Measurements from ENCODE around the gene PCNX4.

Gene PCNX4

DNA sequence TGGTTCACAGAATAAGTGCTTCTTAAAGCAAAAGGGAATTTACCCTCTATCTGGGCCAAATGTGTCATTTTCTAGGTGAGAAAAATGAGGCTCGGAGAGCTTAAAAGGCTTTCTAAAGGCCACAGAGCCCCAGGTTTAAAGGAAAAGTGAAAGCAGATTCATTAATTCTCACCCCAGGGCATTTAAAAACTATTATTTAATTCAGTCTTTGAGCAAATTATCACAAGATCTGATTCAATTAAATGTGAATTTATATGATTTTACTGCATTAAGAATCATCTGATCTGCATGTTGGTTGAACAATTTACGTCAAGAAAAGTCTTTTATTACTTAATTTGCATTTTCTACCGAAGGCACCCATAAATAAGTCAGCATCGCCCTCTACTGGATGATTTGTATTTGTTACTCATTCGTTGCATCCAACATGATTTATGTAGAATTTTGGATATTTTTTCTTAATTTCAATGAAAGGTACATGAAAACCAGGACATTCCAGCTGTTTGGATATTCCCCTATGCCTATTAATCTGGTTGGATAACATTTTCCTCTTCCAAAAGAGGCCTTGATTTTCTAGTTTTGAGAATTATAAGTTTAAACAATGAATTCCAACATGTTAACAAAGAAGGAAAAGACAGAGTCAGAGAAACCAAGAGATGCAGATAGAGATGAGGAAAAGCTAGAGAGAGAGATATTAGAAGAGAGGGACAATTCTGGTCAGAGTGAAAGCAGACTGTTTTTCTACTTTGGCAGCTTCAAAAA lies 92.6 kb downstream of the PCNX4 start:
- Histone ChIP-seq H3K4me1 (ENCODE audit: control insufficient read depth in 1 of 2, insufficient read depth in 2 of 2, low read length in 2 of 2) (peaks cover 0 to 5% of the 10 kb centered on the region in 2 donors), H3K27me3 (ENCODE audit: control insufficient read depth in 1 of 2, insufficient read depth in 2 of 2, low read length in 2 of 2) (peaks cover 0 to 3% of the 10 kb centered on the region in 2 donors), H3K9ac (ENCODE audit: low read depth in 1 of 2, low read length in 2 of 2) (peak overlapping the region in 1 of 2 donors; percentile 46), H3K36me3 (ENCODE audit: control insufficient read depth in 1 of 2, insufficient read depth in 2 of 2, low read length in 2 of 2) (no peaks in the 10 kb centered on the region), H3K4me3 (ENCODE audit: low read depth in 1 of 2, low read length in 2 of 2) (peak overlapping the region; percentile 62), H3K27ac (ENCODE audit: low read depth, low read length) (no peak overlapping the region), H3K9me3 (ENCODE audit: control insufficient read depth in 1 of 2, low read length in 2 of 2) (no peaks in the 10 kb centered on the region)

DNA sequence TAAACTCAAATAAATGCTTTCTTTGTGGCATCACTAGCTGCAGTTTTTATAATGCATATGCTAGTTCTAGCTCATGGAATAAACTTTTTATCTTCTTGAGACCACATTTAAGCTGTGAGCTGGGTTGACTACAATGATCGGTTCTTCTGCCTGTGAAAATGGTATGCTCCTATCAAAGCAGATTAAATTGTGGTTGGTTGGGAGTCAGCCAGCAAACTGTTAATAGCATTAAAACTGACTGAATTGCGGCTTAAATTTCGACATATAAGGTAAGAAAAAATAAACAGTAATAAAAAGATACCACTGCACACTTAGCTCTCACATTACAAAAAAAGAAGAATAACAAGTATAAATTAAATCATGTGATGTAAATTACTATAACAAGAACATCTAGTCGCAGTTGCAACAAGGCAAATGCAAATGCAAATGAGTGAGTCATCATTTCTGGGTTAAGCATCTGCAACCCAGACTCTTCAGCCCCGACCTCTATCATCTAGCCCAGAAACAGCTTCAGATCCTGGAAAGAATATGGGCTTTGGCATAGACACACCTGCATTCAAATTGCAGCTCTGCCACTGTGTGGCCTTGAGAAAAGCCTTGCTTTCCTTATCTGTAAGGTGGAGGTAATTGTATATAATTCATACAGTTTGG lies 93.3 kb downstream of the PCNX4 start:
- no peaks in the 10 kb centered on the region for H3K9me3 ChIP-seq (ENCODE audit: control insufficient read depth in 1 of 2, low read length in 2 of 2)
- H3K9ac ChIP-seq (ENCODE audit: low read depth in 1 of 2, low read length in 2 of 2), result no peak overlapping the region
- H3K4me1 ChIP-seq (ENCODE audit: control insufficient read depth in 1 of 2, insufficient read depth in 2 of 2, low read length in 2 of 2), result peaks cover 0 to 5% of the 10 kb centered on the region in 2 donors
- no peaks in the 10 kb centered on the region for H3K36me3 ChIP-seq (ENCODE audit: control insufficient read depth in 1 of 2, insufficient read depth in 2 of 2, low read length in 2 of 2)
- no peak overlapping the region for H3K27ac ChIP-seq (ENCODE audit: low read depth, low read length)
- H3K27me3 ChIP-seq (ENCODE audit: control insufficient read depth in 1 of 2, insufficient read depth in 2 of 2, low read length in 2 of 2), result peaks cover 0 to 3% of the 10 kb centered on the region in 2 donors
- no peak overlapping the region for H3K4me3 ChIP-seq (ENCODE audit: low read depth in 1 of 2, low read length in 2 of 2)

- H3K4me1 ChIP-seq (ENCODE audit: control insufficient read depth in 1 of 2, insufficient read depth in 2 of 2, low read length in 2 of 2), result peaks cover 0 to 5% of the 10 kb centered on the region in 2 donors
These were observed 96.4 kb downstream of the PCNX4 start for GRCh38 chr14:60188115-60188514.

GRCh38 chr14:60188696-60189095 lies 97.0 kb downstream of the PCNX4 start:
- no peaks in the 10 kb centered on the region for H3K36me3 ChIP-seq (ENCODE audit: control insufficient read depth in 1 of 2, insufficient read depth in 2 of 2, low read length in 2 of 2)
- no peak overlapping the region for H3K27ac ChIP-seq (ENCODE audit: low read depth, low read length)
- H3K4me3 ChIP-seq (ENCODE audit: low read depth in 1 of 2, low read length in 2 of 2), result no peak overlapping the region
- peaks cover 0 to 4% of the 10 kb centered on the region in 2 donors for H3K4me1 ChIP-seq (ENCODE audit: control insufficient read depth in 1 of 2, insufficient read depth in 2 of 2, low read length in 2 of 2)
- H3K9me3 ChIP-seq (ENCODE audit: control insufficient read depth in 1 of 2, low read length in 2 of 2), result no peaks in the 10 kb centered on the region
- no peak overlapping the region for H3K9ac ChIP-seq (ENCODE audit: low read depth in 1 of 2, low read length in 2 of 2)
- H3K27me3 ChIP-seq (ENCODE audit: control insufficient read depth in 1 of 2, insufficient read depth in 2 of 2, low read length in 2 of 2), result peaks cover 0 to 3% of the 10 kb centered on the region in 2 donors

More at GRCh38 chr14:60188115-60188514, 96.4 kb downstream of the PCNX4 start:
- Histone ChIP-seq H3K27me3 (ENCODE audit: control insufficient read depth in 1 of 2, insufficient read depth in 2 of 2, low read length in 2 of 2) (peaks cover 0 to 3% of the 10 kb centered on the region in 2 donors), H3K36me3 (ENCODE audit: control insufficient read depth in 1 of 2, insufficient read depth in 2 of 2, low read length in 2 of 2) (no peaks in the 10 kb centered on the region), H3K27ac (ENCODE audit: low read depth, low read length) (no peak overlapping the region), H3K9me3 (ENCODE audit: control insufficient read depth in 1 of 2, low read length in 2 of 2) (no peaks in the 10 kb centered on the region), H3K4me3 (ENCODE audit: low read depth in 1 of 2, low read length in 2 of 2) (no peak overlapping the region), H3K9ac (ENCODE audit: low read depth in 1 of 2, low read length in 2 of 2) (no peak overlapping the region)

GRCh38 chr14:60189923-60190840 lies 98.5 kb downstream of the PCNX4 start:
- no peaks in the 10 kb centered on the region for H3K9me3 ChIP-seq (ENCODE audit: control insufficient read depth in 1 of 2, low read length in 2 of 2)
- no peak overlapping the region for H3K27ac ChIP-seq (ENCODE audit: low read depth, low read length)
- H3K27me3 ChIP-seq (ENCODE audit: control insufficient read depth in 1 of 2, insufficient read depth in 2 of 2, low read length in 2 of 2), result peaks cover 0 to 3% of the 10 kb centered on the region in 2 donors
- H3K9ac ChIP-seq (ENCODE audit: low read depth in 1 of 2, low read length in 2 of 2), result no peak overlapping the region
- H3K4me3 ChIP-seq (ENCODE audit: low read depth in 1 of 2, low read length in 2 of 2), result no peak overlapping the region
- no peaks in the 10 kb centered on the region for H3K4me1 ChIP-seq (ENCODE audit: control insufficient read depth in 1 of 2, insufficient read depth in 2 of 2, low read length in 2 of 2)
- H3K36me3 ChIP-seq (ENCODE audit: control insufficient read depth in 1 of 2, insufficient read depth in 2 of 2, low read length in 2 of 2), result no peaks in the 10 kb centered on the region

DNA sequence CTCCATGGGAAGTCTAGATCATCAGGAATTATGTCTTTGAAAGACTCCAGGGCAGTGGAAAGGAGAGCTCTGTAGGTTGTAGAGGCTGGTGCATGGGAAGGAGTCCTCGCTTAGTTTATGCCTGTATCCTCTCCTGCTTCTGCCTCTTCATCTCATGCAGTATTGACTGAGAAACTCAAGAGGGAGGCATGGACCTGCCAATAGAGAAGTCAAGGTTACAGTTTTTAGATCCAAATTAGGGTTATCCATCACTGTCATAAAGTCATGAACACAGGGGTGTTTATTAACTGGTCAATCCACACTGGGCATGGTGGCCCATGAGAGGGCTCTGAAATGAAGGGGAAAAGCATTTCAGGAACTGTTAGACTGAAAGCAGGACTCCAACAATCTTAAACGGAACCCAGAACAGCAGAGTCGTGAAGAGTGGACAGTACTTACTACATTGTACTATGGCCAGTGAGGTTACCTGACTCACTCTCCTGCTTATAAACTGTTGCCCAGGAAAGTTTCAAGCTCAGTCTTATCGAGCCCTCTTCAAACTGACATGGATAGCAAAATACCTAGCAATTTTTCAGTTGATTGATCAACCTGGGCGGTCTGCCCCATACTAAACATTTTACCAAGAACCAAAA lies 103.6 kb downstream of the PCNX4 start:
- Histone ChIP-seq H3K9me3 (ENCODE audit: control insufficient read depth in 1 of 2, low read length in 2 of 2) (no peaks in the 10 kb centered on the region), H3K27me3 (ENCODE audit: control insufficient read depth in 1 of 2, insufficient read depth in 2 of 2, low read length in 2 of 2) (no peaks in the 10 kb centered on the region), H3K4me3 (ENCODE audit: low read depth in 1 of 2, low read length in 2 of 2) (no peak overlapping the region), H3K36me3 (ENCODE audit: control insufficient read depth in 1 of 2, insufficient read depth in 2 of 2, low read length in 2 of 2) (no peaks in the 10 kb centered on the region), H3K4me1 (ENCODE audit: control insufficient read depth in 1 of 2, insufficient read depth in 2 of 2, low read length in 2 of 2) (no peaks in the 10 kb centered on the region), H3K9ac (ENCODE audit: low read depth in 1 of 2, low read length in 2 of 2) (no peak overlapping the region), H3K27ac (ENCODE audit: low read depth, low read length) (no peak overlapping the region)

DNA sequence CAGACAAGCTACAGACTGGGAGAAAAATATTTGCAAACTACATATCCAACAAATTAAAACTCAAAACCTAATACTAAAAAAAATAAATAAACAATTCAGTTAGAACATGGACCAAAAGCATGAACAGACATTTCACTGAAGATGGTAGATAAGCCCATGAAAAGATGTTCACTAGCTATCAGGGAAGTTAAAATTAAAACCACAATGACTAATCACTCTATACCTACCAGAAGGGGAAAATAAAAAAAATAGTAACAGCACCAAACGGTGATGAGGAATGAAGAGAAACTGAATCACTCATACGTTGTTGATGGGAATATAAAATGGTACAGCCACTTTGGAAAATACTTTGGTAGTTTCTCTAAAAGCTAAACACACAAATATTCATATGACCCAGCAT lies 104.6 kb downstream of the PCNX4 start:
- H3K27ac ChIP-seq (ENCODE audit: low read depth, low read length), result no peak overlapping the region

GRCh38 chr14:60197629-60198303 lies 106.0 kb downstream of the PCNX4 start:
- no peak overlapping the region for H3K27ac ChIP-seq (ENCODE audit: low read depth, low read length)
- no peaks in the 10 kb centered on the region for H3K27me3 ChIP-seq (ENCODE audit: control insufficient read depth in 1 of 2, insufficient read depth in 2 of 2, low read length in 2 of 2)
- H3K4me3 ChIP-seq (ENCODE audit: low read depth in 1 of 2, low read length in 2 of 2), result no peak overlapping the region
- H3K9me3 ChIP-seq (ENCODE audit: control insufficient read depth in 1 of 2, low read length in 2 of 2), result no peaks in the 10 kb centered on the region
- H3K9ac ChIP-seq (ENCODE audit: low read depth in 1 of 2, low read length in 2 of 2), result no peak overlapping the region
- no peaks in the 10 kb centered on the region for H3K36me3 ChIP-seq (ENCODE audit: control insufficient read depth in 1 of 2, insufficient read depth in 2 of 2, low read length in 2 of 2)
- no peaks in the 10 kb centered on the region for H3K4me1 ChIP-seq (ENCODE audit: control insufficient read depth in 1 of 2, insufficient read depth in 2 of 2, low read length in 2 of 2)

More for the DNA sequence above, 104.6 kb downstream of the PCNX4 start:
- Histone ChIP-seq H3K36me3 (ENCODE audit: control insufficient read depth in 1 of 2, insufficient read depth in 2 of 2, low read length in 2 of 2) (no peaks in the 10 kb centered on the region), H3K4me3 (ENCODE audit: low read depth in 1 of 2, low read length in 2 of 2) (no peak overlapping the region), H3K27me3 (ENCODE audit: control insufficient read depth in 1 of 2, insufficient read depth in 2 of 2, low read length in 2 of 2) (no peaks in the 10 kb centered on the region), H3K9me3 (ENCODE audit: control insufficient read depth in 1 of 2, low read length in 2 of 2) (no peaks in the 10 kb centered on the region), H3K9ac (ENCODE audit: low read depth in 1 of 2, low read length in 2 of 2) (no peak overlapping the region), H3K4me1 (ENCODE audit: control insufficient read depth in 1 of 2, insufficient read depth in 2 of 2, low read length in 2 of 2) (no peaks in the 10 kb centered on the region)

DNA sequence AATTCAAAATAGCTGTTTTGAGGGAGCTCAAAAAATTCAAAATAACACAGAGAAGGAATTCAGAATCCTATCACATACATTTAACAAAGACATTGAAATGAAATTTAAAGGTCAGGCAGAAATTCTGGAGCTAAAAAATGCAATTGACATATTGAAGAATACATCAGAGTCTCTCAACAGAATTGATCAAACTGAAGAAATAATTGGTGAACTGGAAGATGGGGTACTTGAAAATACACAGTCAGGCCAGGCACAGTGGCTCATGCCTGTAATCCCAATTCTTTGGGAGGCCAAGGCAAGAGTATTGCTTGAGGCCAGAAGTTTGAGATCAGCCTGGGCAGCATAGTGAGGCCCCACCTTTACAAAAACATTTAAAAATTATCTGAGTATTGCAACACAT lies 107.6 kb downstream of the PCNX4 start:
- no peak overlapping the region for H3K9ac ChIP-seq (ENCODE audit: low read depth in 1 of 2, low read length in 2 of 2)
- H3K27ac ChIP-seq (ENCODE audit: low read depth, low read length), result no peak overlapping the region
- H3K4me3 ChIP-seq (ENCODE audit: low read depth in 1 of 2, low read length in 2 of 2), result no peak overlapping the region
- H3K9me3 ChIP-seq (ENCODE audit: control insufficient read depth in 1 of 2, low read length in 2 of 2), result no peaks in the 10 kb centered on the region
- H3K27me3 ChIP-seq (ENCODE audit: control insufficient read depth in 1 of 2, insufficient read depth in 2 of 2, low read length in 2 of 2), result no peaks in the 10 kb centered on the region
- H3K36me3 ChIP-seq (ENCODE audit: control insufficient read depth in 1 of 2, insufficient read depth in 2 of 2, low read length in 2 of 2), result no peaks in the 10 kb centered on the region
- H3K4me1 ChIP-seq (ENCODE audit: control insufficient read depth in 1 of 2, insufficient read depth in 2 of 2, low read length in 2 of 2), result peaks cover 0 to 4% of the 10 kb centered on the region in 2 donors
